Measurements from ENCODE around the gene SIAE. TPM values are rescaled to one million over a fixed set of nuclear protein-coding genes. Genes with fewer than 3 reads are reported as not detected.

Gene SIAE
- total and polyA plus RNA-seq, 2 of the 8 experiments (the other 6 are each of a cell fraction or from before 2014, with no cell fraction given) = 2.3 to 3.7 TPM

DNA sequence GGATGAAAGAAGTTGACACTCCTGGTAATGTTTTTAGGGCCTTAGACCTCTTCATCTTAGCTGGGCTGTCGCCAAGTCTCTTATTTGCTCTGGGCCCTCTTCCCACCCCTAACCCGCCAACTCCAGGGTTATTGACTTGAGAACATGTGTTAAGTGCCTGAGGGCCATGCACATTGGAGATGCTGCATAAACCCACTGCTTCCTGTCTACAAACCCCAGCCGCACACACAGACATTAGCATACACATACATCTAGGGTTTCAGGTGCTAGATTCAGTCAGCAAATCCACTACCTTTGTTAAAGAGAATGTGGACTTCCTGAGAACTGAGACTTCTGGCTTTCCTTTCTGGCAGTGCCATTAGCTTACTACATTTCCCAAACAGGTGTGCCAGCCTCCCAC, 61.5 kb downstream of the SIAE start:
- no peak overlapping the region for H3K23ac ChIP-seq (ENCODE audit: insufficient read length)
- no peaks in the 10 kb centered on the region for H3K36me3 ChIP-seq (ENCODE audit: control insufficient read depth in 2 of 4, insufficient read depth in 4 of 4, low read length in 3 of 4)
- no peak overlapping the region for H2BK20ac ChIP-seq (ENCODE audit: low read length)
- no peak overlapping the region for H2BK12ac ChIP-seq (ENCODE audit: low read depth, low read length)
- no peak overlapping the region for H3K9ac ChIP-seq (replicated peaks in 1 of 4; ENCODE audit: extremely low read depth in 1 of 4, low read depth in 3 of 4, low read length in 3 of 4)
- H2AK5ac ChIP-seq (ENCODE audit: low read depth, low read length) = no peak overlapping the region
- H3K4me2 ChIP-seq (ENCODE audit: insufficient read depth in 1 of 2, low read depth in 2 of 2, low read length in 2 of 2) = no peak overlapping the region
- no peak overlapping the region for H2BK5ac ChIP-seq (ENCODE audit: low read depth, low read length)
- no peak overlapping the region for H3K4me3 ChIP-seq (ENCODE audit: extremely low read depth in 1 of 4, insufficient read depth in 2 of 4, low read depth in 3 of 4, low read length in 4 of 4)
- DNase-seq (ENCODE audit: low read depth in 1 of 2, low spot score in 2 of 2) (no peak), FAIRE-seq (no peak)
- H3K27ac ChIP-seq (ENCODE audit: low read depth, low read length) = no peak overlapping the region
- H2AFZ ChIP-seq (ENCODE audit: low read length) = no peak overlapping the region
- POLR2A ChIA-PET (ENCODE audit: partially characterized antibody) = no interaction called here
- H2BK120ac ChIP-seq (replicated peaks; ENCODE audit: low read depth, low read length) = no peak overlapping the region
- H3K4ac ChIP-seq (replicated peaks; ENCODE audit: insufficient read length, low read depth, low read length) = no peak overlapping the region
- TF ChIP-seq TAF7 (optimal IDR thresholded peaks at IDR 0.05; ENCODE audit: borderline replicate concordance, low read depth, low read length) (no peak), BACH1 (IDR thresholded peaks at IDR 0.05; ENCODE audit: low read length) (no peak), CEBPB (IDR thresholded peaks at IDR 0.05; ENCODE audit: low read depth, low read length) (no peak), EGR1 (IDR thresholded peaks at IDR 0.05; ENCODE audit: borderline replicate concordance, low read depth, low read length) (no peak), CHD1 (IDR thresholded peaks at IDR 0.05; ENCODE audit: low read depth, low read length) (no peak), POU5F1 (IDR thresholded peaks at IDR 0.05; ENCODE audit: low read depth, low read length) (no peak), TBP (IDR thresholded peaks at IDR 0.05; ENCODE audit: low read depth, low read length) (no peak), NANOG (IDR thresholded peaks at IDR 0.05; ENCODE audit: insufficient read depth, low read depth, low read length, poor library complexity, severe bottlenecking) (no peak), PHF8 (conservative IDR thresholded peaks at IDR 0.05; ENCODE audit: low read depth, low read length) (no peak)
- TF ChIP-seq, protein P1, sequence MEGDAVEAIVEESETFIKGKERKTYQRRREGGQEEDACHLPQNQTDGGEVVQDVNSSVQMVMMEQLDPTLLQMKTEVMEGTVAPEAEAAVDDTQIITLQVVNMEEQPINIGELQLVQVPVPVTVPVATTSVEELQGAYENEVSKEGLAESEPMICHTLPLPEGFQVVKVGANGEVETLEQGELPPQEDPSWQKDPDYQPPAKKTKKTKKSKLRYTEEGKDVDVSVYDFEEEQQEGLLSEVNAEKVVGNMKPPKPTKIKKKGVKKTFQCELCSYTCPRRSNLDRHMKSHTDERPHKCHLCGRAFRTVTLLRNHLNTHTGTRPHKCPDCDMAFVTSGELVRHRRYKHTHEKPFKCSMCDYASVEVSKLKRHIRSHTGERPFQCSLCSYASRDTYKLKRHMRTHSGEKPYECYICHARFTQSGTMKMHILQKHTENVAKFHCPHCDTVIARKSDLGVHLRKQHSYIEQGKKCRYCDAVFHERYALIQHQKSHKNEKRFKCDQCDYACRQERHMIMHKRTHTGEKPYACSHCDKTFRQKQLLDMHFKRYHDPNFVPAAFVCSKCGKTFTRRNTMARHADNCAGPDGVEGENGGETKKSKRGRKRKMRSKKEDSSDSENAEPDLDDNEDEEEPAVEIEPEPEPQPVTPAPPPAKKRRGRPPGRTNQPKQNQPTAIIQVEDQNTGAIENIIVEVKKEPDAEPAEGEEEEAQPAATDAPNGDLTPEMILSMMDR (IDR thresholded peaks at IDR 0.05; ENCODE audit: control extremely low read depth in 1 of 3, insufficient read depth in 1 of 3, low read depth in 1 of 3, low read length in 3 of 3) = no peak
- TF ChIP-seq, protein P2, sequence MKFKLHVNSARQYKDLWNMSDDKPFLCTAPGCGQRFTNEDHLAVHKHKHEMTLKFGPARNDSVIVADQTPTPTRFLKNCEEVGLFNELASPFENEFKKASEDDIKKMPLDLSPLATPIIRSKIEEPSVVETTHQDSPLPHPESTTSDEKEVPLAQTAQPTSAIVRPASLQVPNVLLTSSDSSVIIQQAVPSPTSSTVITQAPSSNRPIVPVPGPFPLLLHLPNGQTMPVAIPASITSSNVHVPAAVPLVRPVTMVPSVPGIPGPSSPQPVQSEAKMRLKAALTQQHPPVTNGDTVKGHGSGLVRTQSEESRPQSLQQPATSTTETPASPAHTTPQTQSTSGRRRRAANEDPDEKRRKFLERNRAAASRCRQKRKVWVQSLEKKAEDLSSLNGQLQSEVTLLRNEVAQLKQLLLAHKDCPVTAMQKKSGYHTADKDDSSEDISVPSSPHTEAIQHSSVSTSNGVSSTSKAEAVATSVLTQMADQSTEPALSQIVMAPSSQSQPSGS (IDR thresholded peaks at IDR 0.05; ENCODE audit: low read length) = no peak
- H3K9me3 ChIP-seq (ENCODE audit: insufficient read depth in 2 of 2, low read depth in 1 of 2, low read length in 1 of 2) = no peaks in the 10 kb centered on the region
- H3K14ac ChIP-seq (ENCODE audit: insufficient read length) = no peak overlapping the region
- H4K5ac ChIP-seq (ENCODE audit: insufficient read length, low read depth, low read length) = no peak overlapping the region
- no peaks in the 10 kb centered on the region for H3K79me1 ChIP-seq (ENCODE audit: low read depth, low read length)
- no peaks in the 10 kb centered on the region for H3K27me3 ChIP-seq (replicated peaks in 1 of 4; ENCODE audit: control insufficient read depth in 3 of 4, extremely low read depth in 1 of 4, insufficient read depth in 3 of 4, low read length in 3 of 4)
- no peaks in the 10 kb centered on the region for H3K79me2 ChIP-seq (ENCODE audit: control insufficient read depth in 1 of 2, insufficient read depth in 2 of 2, low read length in 2 of 2)
- H4K91ac ChIP-seq (replicated peaks; ENCODE audit: insufficient read length, low read length) = no peak overlapping the region
- no peak overlapping the region for H3K18ac ChIP-seq (ENCODE audit: extremely low read depth, low read length)
- H3K56ac ChIP-seq (replicated peaks; ENCODE audit: insufficient read length, low read depth, low read length) = no peak overlapping the region
- H2BK15ac ChIP-seq (ENCODE audit: low read length) = no peak overlapping the region
- H4K20me1 ChIP-seq (replicated peaks in 1 of 2; ENCODE audit: control insufficient read depth in 1 of 2, insufficient read depth in 2 of 2, low read length in 2 of 2) = no peaks in the 10 kb centered on the region
- H4K8ac ChIP-seq (ENCODE audit: extremely low read depth, insufficient read depth, low read length) = no peak overlapping the region
- WGBS, 2 experiments (ENCODE audit: extremely low coverage in 1 of 2, insufficient coverage in 1 of 2, insufficient read length in 1 of 2, insufficient replicate concordance in 2 of 2, low coverage in 1 of 2, low lambda C conversion rate in 2 of 2, missing lambda C conversion rate in 1 of 2) = 94% methylated on average over 3 of the region's 3 CpGs; no CpG with 5 or more reads in 1 of the 2 experiments
- H3K23me2 ChIP-seq (ENCODE audit: low read depth, low read length) = no peaks in the 10 kb centered on the region
- CTCF ChIA-PET (ENCODE audit: partially characterized antibody) = interaction anchor here (1.2 to 1.8 kb wide), 3 partner anchors 10 to 196 kb away, joined by 3 to 7 read pairs (median 3); partner anchors contain the start of gene TBRG1
- H3K4me1 ChIP-seq (replicated peaks in 1 of 4; ENCODE audit: control insufficient read depth in 3 of 4, insufficient read depth in 4 of 4, low read length in 3 of 4) = no peaks in the 10 kb centered on the region
